ENCODE results near the gene ZNF606. TPM values are rescaled to one million over a fixed set of nuclear protein-coding genes. Genes with fewer than 3 reads are reported as not detected.
"Not testable (repeated sequence)": the region's sequence is repeated elsewhere in the genome, so short reads cannot be mapped to it uniquely, and the experiment has no call there.

Gene ZNF606
- polyA plus RNA-seq, 3 donors: 27.8 to 31.2 (median 30.9) TPM

DNA sequence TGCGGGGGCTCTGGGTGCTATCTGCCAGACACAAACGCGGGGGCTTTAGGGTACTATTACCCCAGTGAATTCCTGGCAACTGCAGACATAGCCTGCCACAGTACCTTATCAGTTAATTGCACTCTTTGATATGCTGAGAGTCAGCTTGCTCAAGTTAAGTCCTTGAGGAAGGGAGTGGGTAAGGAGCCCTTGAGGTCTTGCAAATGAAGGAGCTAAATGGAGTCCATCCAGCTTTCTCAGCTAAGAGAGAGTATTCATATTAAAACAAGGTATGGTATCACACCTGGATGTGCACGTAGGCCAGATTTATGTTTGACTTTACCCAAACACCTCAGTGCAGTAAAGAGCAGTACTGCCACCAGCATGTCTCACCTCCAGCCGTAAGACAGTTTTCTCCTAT is 11.5 kb upstream of the ZNF606 start:
- DNase-seq (ENCODE audit: low read depth in 3 of 3, low spot score in 2 of 3): no peak

DNA sequence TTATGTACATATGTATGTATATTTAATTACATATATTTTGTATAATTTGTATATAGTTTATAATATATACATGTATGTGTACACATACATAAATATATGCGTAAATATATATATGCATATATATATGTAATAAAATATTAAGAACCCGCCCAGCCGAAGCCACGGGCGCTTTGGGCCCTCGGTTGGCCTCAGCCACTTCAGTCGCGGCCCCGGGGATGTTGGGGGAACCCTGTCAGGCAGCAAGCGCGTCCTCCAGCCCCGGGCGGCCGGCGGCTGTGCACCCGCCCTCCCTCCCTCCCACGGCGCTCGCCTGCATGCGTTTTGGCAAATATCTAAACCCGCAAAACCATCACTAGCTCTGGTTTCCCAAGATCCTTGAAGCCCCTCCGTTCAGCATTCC is 7.9 kb upstream of the ZNF606 start:
- no peak for DNase-seq (ENCODE audit: low read depth in 3 of 3, low spot score in 2 of 3)

DNA sequence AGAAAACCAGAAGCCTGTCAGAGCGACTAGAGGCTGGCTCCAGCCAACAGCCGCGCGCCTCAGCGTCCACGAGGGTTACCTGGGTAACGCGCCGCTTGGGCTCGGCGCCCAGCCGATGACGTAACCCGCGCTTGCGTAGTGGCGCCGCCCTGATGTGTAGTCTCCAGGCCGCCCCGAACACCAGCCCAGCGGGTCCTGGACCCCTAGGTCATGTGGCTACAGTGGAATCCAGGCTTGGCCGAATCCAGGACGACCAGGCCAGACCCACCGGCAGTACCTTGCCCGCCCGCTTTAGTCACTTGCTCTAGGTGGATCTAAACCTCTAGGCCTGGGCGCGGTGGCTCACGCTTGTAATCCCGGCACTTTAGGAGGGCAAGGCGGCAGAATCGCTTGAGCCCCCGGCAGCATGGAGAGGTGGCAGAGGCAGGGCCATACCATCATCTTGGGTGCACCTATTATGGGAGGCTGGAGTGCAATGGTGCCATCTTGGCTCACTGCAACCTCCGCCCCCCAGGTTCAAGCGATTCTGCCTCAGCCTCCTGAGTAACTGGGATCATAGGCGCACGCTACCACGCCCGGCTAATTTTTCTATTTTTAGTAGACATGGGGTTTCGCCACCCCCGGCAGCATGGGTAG is 7.2 kb upstream of the ZNF606 start:
- peak; percentile 75 to 92 (median 85) for DNase-seq (ENCODE audit: low read depth in 3 of 3, low spot score in 2 of 3)

DNA sequence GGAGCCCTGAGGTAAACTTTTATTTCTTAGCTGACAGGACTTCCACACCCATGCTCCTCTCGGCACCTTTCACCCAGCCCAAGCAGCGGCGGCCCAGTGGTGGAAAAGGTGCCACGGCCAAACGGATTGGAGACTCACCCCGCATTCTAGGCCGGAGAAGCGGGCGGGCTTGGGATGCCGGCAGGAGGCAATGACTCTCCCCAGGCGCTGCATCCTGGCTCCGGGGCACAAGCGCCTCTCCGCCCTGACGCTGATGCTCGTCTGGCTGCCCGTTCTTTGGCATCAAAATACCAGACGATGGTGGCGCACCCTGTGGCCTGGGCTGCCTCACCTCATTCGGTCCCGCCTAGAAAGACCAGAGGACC is 6.7 kb upstream of the ZNF606 start:
- no peak for DNase-seq (ENCODE audit: low read depth in 3 of 3, low spot score in 2 of 3)

DNA sequence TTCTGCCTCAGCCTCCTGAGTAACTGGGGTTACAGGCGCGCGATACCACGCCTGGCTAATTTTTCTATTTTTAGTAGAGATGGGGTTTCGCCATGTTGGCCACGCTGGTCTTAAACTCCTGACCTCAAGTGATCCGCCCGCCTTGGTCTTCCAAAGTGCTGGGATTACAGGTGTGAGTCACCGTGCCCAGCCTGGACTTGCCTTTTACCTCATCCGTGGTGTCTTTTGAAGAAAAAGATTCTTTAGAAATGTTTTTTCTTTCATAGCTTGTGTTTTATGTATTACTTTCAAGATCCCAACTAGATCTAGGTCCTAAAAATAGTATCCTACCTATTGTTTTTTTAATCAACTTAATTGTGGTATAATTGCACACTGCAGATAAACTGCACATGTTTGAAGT is 6.3 kb upstream of the ZNF606 start:
- not testable (repeated sequence) for DNase-seq (ENCODE audit: low read depth in 3 of 3, low spot score in 2 of 3)

DNA sequence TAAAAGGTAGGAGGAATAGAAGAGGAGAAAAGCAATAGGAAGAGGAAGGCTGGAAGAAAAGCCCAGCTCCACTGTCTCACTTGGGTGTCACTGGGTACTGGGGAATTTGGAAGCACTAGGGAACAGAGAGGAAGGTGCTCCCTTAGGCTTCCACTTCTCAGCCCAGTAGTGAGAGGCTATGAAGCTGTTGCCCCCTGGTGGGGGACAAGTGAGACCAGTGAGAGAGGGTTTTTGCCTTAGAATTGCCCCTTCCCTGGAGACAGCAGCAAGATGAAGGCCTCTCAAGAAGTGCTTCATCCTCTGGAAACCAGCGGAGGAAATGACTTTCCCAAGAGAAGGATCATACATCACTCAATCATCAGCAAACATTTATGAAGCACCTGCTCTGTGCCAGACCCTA is 4.7 kb upstream of the ZNF606 start:
- no peak for DNase-seq (ENCODE audit: low read depth in 3 of 3, low spot score in 2 of 3)

DNA sequence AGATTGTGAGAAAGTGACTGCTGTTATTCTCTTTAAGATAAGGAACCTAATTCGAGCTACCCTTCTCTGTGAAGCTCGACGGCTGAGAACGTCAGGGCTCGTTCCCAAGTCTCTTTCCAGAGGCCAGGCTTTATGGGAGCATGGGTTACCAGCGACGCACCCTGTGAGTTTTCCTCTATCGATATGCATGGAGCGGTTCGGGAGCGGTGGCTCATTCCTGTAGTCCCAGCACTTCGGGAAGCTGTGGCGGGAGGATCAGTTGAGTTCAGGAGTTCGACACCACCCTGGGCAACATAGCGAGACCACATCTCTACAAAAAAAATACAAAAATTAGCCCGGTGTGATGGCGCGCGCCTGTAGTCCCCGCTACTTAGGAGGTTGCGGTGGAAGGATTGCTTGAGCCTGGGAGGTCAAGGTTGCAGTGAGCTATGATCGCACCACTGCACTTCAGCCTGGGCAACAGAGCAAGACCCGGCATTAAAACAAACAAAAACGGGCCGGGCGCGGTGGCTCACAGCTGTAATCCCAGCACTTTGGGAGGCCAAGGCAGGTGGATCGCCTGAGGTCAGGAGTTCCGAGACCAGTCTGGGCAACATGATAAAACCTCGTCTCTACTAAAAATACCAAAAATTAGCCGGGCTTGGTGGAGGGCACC is 681 bp upstream of the ZNF606 start:
- DNase-seq (ENCODE audit: low read depth in 3 of 3, low spot score in 2 of 3): peak in 1 of 3 donors; percentile 4

DNA sequence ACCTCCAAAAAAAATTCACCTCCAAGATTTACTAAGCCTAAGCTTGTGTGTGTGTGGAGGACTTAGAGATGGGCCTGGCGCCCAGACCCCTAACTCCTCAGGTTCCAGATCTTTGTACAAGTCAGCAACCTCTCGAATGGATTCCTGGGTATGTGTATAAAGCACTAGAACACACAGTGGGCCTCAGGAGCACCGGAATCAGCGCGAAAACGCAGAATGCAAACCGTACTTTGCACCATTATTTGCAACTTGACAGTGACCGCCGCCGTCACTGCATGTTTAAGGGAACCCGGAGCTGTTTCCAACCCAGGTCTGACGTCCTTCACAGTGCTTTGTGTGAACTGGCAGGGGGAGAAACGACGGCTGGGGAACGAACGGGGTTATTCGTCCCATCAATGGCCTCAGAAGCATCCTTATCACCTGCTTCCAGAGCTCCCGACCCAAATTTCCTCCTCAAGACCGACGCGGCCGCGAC is 688 bp downstream of the ZNF606 start:
- peak in 1 of 3 donors; percentile 19 for DNase-seq (ENCODE audit: low read depth in 3 of 3, low spot score in 2 of 3)

DNA sequence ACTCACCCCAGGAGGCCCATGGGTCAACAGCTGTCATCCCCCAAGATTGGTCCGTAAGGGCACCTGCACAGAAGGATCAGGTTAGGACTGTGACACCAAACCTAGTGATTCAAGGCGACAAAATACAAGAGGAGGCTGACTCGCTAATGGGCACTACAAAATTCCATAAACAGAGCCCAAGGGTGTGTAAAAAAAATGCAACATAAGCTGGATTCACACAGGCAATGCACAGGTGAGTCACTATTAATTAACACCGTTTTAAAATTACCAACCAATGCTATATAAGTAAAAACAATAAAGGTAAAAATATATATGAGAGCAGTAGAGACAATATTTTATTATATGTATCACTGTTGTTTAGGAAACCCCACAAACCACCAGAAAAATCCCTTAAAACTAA is 1.9 kb downstream of the ZNF606 start:
- no peak for DNase-seq (ENCODE audit: low read depth in 3 of 3, low spot score in 2 of 3)

DNA sequence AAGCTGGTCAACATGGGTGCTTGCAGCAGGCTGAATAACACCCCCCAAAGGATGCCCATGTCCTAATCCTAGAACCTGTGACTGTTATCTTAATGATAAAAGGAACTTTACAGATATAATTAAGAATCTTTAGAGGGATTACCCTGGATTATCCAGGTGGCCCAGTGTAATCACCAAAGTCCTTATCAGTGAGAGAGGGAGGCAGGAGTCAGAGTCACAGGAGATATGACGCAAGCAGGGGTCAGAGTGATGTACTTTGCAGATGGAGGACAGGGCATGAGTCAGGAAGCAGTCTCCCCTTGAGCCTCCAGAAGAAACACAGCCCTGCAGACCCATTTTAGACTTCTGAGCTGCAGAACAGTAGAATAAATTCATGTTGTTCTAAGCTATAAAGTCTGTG is 9.8 kb downstream of the ZNF606 start:
- no peak for DNase-seq (ENCODE audit: low read depth in 3 of 3, low spot score in 2 of 3)

DNA sequence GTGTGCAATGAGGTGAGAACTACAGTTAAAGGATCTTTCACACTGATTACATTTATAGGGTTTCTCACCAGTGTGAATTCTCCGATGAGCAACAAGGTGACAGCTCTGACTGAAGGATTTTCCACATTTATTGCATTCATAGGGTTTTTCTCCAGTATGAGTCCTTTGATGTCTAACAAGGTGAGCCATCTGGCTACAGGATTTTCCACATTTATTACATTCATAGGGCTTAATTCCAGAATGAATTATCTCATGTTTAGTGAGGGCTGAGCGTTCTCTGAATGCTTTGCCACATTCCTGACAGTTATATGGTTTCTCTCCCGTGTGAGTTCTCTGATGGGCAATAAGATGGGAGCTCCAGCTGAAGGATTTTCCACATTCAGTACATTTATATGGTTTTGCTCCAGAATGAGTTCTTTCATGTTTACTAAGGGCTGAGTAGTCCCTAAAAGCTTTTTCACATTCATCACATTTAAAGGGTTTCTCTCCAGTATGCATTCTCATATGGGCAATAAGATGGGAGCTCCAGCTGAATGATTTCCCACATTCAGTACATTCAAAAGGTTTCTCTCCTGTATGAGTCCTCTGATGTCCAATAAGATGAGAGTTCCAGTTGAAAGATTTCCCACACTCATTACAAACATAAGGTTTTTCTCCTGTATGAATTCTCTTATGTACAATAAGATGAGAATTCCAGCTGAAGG is 23.9 kb downstream of the ZNF606 start:
- no peak for DNase-seq (ENCODE audit: low read depth in 3 of 3, low spot score in 2 of 3)

DNA sequence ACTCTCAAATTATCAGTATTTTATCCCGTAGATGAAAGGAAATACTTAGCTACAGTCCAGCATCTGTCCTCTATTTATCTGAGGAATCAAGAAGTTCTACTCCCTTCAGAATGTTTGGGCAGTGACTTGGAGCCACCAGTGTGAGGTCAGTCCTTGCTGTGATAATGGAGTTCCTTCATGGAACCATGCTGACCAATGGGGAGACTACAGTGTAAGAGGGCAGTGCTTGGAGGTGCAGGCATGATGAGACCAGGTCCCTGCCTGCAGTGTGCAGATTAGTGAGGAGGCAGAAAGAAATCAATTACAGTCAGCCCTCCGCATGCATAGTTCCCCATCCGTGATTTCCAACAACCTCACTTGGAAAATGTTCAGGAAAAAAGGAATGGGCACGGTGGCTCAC is 28.2 kb downstream of the ZNF606 start, which contains the start of gene C19orf18:
TSS of gene C19orf18 (minus strand) at position 101 of the 400 bp plus-strand sequence. CDS start 102 bp downstream, outside the sequence.
- DNase-seq (ENCODE audit: low read depth in 3 of 3, low spot score in 2 of 3): no peak

DNA sequence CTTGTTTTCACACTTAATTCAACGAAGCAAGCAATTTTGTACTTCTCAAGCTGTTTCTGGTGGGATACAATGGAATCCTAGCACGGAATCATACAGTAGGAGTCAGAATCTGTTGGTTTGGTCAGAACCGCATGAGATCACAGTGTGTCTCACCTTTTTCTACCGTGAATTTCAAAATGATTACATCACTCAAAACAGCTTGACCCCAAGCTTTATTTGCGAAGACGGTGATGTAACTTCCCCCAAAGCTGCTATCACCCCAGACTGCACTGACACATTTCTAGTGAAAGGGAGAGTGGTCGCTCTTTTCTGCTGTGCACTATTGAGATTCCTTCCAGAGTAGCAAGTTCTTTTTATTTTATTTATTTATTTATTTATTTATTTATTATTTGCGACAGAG is 37.9 kb downstream of the ZNF606 start:
- DNase-seq (ENCODE audit: low read depth in 3 of 3, low spot score in 2 of 3): no peak

DNA sequence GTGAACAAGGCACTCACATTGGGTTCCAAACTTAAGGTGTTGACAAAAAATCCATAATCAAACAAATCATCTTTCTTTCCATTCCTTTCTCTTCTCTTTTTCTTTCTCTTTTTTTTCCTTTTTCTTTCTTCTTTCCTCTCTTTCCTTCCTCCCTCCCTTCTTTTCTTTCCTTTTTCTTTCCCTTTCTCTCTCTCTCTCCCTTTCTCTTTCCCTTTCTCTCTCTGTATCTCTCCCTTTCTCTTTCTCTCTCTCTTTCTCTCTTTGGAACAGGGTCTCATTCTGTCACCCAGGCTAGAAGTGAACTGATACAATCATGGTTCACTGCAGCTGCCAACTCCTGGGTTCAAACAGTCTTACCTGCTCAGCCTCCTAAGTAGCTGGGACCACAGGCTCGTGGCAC is 40.8 kb downstream of the ZNF606 start:
- DNase-seq (ENCODE audit: low read depth in 3 of 3, low spot score in 2 of 3): no peak

DNA sequence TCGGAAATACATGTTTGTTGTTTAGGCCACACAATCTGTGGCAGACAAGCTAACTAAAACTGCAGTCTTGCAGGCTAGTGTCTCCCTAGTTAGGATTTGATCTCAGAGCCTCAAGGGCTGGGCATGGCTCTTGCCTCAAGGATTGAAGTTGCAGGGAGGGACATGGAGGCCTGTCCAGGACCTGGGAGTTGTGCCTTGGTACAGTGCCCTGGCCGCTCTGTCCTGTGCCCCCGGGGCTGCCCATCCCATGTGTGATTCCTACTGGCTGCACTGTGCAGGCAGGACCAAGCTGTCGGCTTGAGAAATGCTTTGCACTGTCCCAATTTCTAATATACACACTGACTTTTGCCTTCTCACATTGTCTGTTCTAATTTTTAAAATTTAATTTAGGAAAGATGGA is 47.6 kb downstream of the ZNF606 start:
- DNase-seq (ENCODE audit: low read depth in 3 of 3, low spot score in 2 of 3): no peak

DNA sequence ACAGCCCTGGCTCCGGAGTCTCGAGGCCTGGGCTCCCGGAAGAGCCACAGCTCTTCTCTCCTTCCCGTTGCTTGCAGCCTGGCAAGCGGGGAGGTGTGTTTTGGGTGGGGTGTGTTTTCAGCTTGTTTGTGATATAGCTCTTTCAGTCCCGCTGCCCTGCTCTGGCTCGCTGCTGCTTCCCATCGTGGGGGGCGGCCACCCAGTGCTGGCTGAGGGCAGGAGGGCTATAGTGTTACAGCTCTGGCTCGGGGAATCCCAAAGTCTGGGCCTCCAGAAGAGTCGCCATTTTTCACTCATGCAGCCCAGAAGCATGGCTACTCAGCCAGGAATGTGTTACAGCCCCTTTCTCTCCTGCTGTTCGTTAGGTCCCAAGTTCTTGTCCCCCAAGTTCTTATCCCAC is 52.9 kb downstream of the ZNF606 start:
- no peak for DNase-seq (ENCODE audit: low read depth in 3 of 3, low spot score in 2 of 3)

DNA sequence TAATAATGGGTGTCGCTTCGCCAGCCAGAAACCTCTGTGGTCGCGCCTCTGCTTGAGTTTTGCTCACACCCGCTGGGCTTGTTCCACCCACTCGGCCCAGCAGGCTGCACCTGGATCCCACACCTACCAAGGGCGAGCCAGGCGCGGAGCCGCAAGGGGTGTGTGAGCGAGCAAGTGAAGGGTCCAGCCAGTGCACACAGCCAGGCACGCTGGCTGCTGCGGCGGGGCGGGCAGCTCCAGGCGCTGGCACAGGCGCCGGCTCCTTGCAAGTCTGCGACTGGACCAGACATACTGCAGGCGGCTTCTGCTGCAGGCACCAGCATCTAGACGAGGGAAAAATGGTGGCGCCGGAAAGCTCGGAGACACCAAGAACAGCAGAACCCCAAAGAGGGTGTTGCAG is 53.3 kb downstream of the ZNF606 start:
- DNase-seq (ENCODE audit: low read depth in 3 of 3, low spot score in 2 of 3): no peak

DNA sequence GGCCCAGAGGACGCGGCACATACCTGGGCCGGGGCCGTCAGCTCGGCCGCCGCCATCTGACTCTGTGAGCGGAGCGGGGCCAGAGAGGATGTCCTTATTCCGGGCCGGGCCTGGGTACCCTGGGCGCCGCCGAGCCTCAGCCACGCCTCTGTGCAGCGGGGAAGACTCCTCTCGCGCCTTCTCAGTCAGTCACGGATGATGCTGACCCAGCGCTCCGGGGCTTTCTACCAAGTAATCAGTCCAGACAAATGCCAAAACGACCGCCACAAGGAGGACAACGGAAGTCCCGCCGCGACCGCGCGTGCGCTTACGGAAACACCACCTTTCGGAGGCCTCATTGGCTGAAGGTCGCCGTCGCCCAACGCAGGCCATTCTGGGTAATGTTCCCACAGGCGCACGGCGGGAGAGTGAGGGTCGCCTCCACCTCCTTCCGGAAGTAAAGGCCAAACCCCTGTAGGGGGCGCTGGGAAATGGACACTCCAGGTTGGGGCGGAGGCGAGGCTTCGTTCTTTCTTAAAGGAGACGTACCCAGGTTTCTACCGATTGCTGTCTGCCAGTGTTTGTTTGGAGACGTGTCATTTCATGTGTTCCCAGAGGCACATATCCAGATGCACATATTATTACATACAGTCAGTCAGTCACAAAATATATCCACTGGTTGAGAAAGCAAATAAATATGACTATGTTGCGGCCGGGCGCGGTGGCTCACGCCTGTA is 55.0 kb downstream of the ZNF606 start, which contains the start of gene ZNF256:
TSS of gene ZNF256 (minus strand) at position 288 of the 716 bp plus-strand sequence. CDS start at position 56, 232 bp downstream.
- DNase-seq (ENCODE audit: low read depth in 3 of 3, low spot score in 2 of 3): peak; percentile 89 to 95 (median 92)

DNA sequence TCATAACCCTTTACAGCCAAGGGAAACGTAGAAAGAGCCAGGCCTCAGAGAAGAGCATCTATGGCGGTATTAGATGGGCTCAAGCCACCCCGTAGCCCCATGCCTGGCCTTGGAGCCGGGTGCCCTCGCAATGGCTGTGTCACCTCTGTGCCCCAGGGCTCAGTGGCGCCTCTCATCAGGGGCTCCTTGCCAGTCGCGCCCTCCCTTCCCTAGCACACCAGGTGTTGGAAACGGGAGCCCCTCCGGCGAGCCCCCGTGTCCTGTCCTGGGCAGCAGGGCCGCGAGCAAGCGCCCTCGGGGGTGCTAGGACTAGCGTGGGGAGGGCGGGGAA is 55.6 kb downstream of the ZNF606 start:
- no peak for DNase-seq (ENCODE audit: low read depth in 3 of 3, low spot score in 2 of 3)

DNA sequence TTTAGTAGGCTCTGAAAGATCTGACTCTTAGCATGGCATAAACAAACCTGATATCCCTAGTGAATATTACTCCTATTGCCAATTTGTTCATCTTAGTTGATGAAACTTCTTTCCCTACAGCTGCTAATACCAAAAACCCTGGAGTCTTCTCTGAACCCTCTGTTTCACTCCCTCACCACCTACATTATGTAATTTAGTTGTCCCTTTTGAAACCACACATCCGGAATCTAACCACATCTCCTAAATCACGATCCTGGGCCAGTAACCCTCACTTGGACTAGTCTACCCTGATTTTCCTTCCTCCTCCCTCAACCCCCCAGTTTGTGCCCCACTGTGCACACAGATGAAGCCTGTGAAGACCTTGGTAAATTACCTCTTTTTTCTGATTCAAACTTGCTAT is 56.3 kb downstream of the ZNF606 start:
- DNase-seq (ENCODE audit: low read depth in 3 of 3, low spot score in 2 of 3): no peak

DNA sequence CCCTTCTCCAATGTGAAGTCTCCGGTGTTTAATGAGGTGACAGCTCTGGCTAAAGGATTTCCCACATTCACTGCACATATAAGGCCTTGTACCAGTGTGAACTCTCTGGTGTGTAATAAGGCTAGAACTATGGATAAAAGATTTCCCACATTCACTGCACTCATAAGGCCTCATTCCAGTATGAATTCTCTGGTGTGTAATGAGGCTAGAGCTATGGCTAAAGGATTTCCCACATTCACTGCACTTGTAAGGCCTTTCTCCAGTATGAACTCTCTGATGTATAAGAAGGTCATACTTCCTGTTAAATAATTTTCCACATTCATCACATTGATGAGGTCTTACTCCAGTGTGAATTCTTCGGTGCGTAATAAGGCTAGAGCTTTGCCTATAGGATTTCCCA is 61.0 kb downstream of the ZNF606 start:
- no peak for DNase-seq (ENCODE audit: low read depth in 3 of 3, low spot score in 2 of 3)

Data from right renal cortex interstitium (tissue), 3 donors.